H1 (cell line): ENCODE data around the gene KCNK4. TPM values are rescaled to one million over a fixed set of nuclear protein-coding genes. Genes with fewer than 3 reads are reported as not detected.

Experiments
- CTCF ChIA-PET: fragments of 300-600 bp; sonication (Branson Sonifier 250); formaldehyde crosslinking; loops from one replicate; lab custom pipeline; 2021; ENCODE audit not compliant: partially characterized antibody; lab: Charles Lee
- POLR2A ChIA-PET: fragments of 300-600 bp; sonication (Branson Sonifier 250); formaldehyde crosslinking; loops from one replicate; lab custom pipeline; 2021; ENCODE audit warnings: inconsistent platforms; ENCODE audit not compliant: partially characterized antibody; lab: Charles Lee
- DNase-seq, 2 experiments: peaks; one replicate each; pipeline versions ENCODE4 v3.0.0 to v3.0.0-alpha.2; 2010 to 2022; ENCODE audit warnings: low spot score in 2 of 2, low read depth in 1 of 2, mixed read lengths in 1 of 2
- FAIRE-seq: peaks from 2 replicates; lab custom pipeline; 2011; peaks lifted over from hg19 to GRCh38; lab: Jason Lieb, UNC
- H2AFZ ChIP-seq: 2 replicates; pipeline ENCODE4 v1.8.1; 2012; ENCODE audit warnings: low read length, inconsistent platforms
- H2AK5ac ChIP-seq: 2 replicates; pipeline ENCODE4 v1.6.1; 2013; ENCODE audit warnings: low read depth, low read length
- H2BK120ac ChIP-seq: replicated peaks from 2 replicates; pipeline ENCODE3; 2013; ENCODE audit warnings: low read depth, low read length, inconsistent platforms
- H2BK12ac ChIP-seq: 2 replicates; pipeline ENCODE4 v1.6.1; 2013; ENCODE audit warnings: low read depth, low read length
- H2BK15ac ChIP-seq: 2 replicates; pipeline ENCODE4 v1.6.1; 2013; ENCODE audit warnings: low read length
- H2BK20ac ChIP-seq: 2 replicates; pipeline ENCODE4 v1.6.1; 2013; ENCODE audit warnings: low read length
- H2BK5ac ChIP-seq: 2 replicates; pipeline ENCODE4 v1.6.1; 2013; ENCODE audit warnings: low read depth, low read length
- H3K14ac ChIP-seq: 2 replicates; pipeline ENCODE4 v1.6.1; 2013; ENCODE audit warnings: inconsistent platforms; ENCODE audit not compliant: insufficient read length
- H3K18ac ChIP-seq: 2 replicates; pipeline ENCODE4 v1.6.1; 2013; ENCODE audit warnings: low read length; ENCODE audit errors: extremely low read depth
- H3K23ac ChIP-seq: 2 replicates; pipeline ENCODE4 v1.6.1; 2013; ENCODE audit warnings: inconsistent platforms; ENCODE audit not compliant: insufficient read length
- H3K23me2 ChIP-seq: 2 replicates; pipeline ENCODE4 v1.6.1; 2013; ENCODE audit warnings: low read depth, low read length
- H3K27ac ChIP-seq: 2 replicates; pipeline ENCODE4 v1.6.1; 2011; ENCODE audit warnings: low read depth, low read length, inconsistent platforms
- H3K27me3 ChIP-seq, 4 experiments: replicated peaks in 1 of 4; 1 replicate in 1 of 4; 2 replicates in 3 of 4; pipeline versions ENCODE4 v1.6.1 to v1.8.1; 2011 to 2013; ENCODE audit warnings: low read length in 3 of 4, mild to moderate bottlenecking in 3 of 4, inconsistent platforms in 2 of 4, mixed read lengths in 2 of 4, moderate library complexity in 1 of 4; ENCODE audit not compliant: control insufficient read depth in 3 of 4, insufficient read depth in 3 of 4; ENCODE audit errors: extremely low read depth in 1 of 4
- H3K36me3 ChIP-seq, 4 experiments: 2 replicates each; pipeline versions ENCODE4 v1.6.1 to v1.8.1; 2011 to 2013; ENCODE audit warnings: mild to moderate bottlenecking in 4 of 4, low read length in 3 of 4, moderate library complexity in 2 of 4, control low read depth in 1 of 4, inconsistent platforms in 1 of 4; ENCODE audit not compliant: insufficient read depth in 4 of 4, control insufficient read depth in 2 of 4
- H3K4ac ChIP-seq: replicated peaks from 2 replicates; pipeline ENCODE3; 2013; ENCODE audit warnings: low read length, low read depth, mixed read lengths, inconsistent platforms; ENCODE audit not compliant: insufficient read length
- H3K4me1 ChIP-seq, 4 experiments: replicated peaks in 1 of 4; 1 replicate in 1 of 4; 2 replicates in 3 of 4; pipeline versions ENCODE4 v1.6.1 to v1.8.1; 2011 to 2013; ENCODE audit warnings: low read length in 3 of 4, inconsistent platforms in 2 of 4, mixed read lengths in 1 of 4; ENCODE audit not compliant: insufficient read depth in 4 of 4, control insufficient read depth in 3 of 4
- H3K4me2 ChIP-seq, 2 experiments: 2 replicates each; pipeline versions ENCODE4 v1.6.1 to v1.8.1; 2011 to 2013; ENCODE audit warnings: low read depth in 2 of 2, low read length in 2 of 2, control low read depth in 1 of 2, inconsistent platforms in 1 of 2, mild to moderate bottlenecking in 1 of 2; ENCODE audit not compliant: insufficient read depth in 1 of 2
- H3K4me3 ChIP-seq, 4 experiments: fragments of 200-600, 300-600 bp in 1 of 4; sonication (generic), shearing (Covaris generic), sonication (Bioruptor Twin) in 1 of 4; 2 replicates each; pipeline versions ENCODE4 v1.5.1 to v1.8.1; 2011 to 2016; ENCODE audit warnings: low read length in 4 of 4, low read depth in 3 of 4, control low read depth in 2 of 4, inconsistent platforms in 2 of 4, mild to moderate bottlenecking in 2 of 4, mixed read lengths in 1 of 4, moderate library complexity in 1 of 4; ENCODE audit not compliant: insufficient read depth in 2 of 4; ENCODE audit errors: extremely low read depth in 1 of 4
- H3K56ac ChIP-seq: replicated peaks from 2 replicates; pipeline ENCODE3; 2013; ENCODE audit warnings: low read depth, mild to moderate bottlenecking, mixed read lengths, low read length, inconsistent platforms; ENCODE audit not compliant: insufficient read length
- H3K79me1 ChIP-seq: 2 replicates; pipeline ENCODE4 v1.6.1; 2013; ENCODE audit warnings: low read depth, low read length, control low read depth
- H3K79me2 ChIP-seq, 2 experiments: 2 replicates each; pipeline versions ENCODE4 v1.6.1 to v1.8.1; 2012 to 2013; ENCODE audit warnings: low read length in 2 of 2, mild to moderate bottlenecking in 2 of 2, inconsistent platforms in 1 of 2; ENCODE audit not compliant: insufficient read depth in 2 of 2, control insufficient read depth in 1 of 2
- H3K9ac ChIP-seq, 4 experiments: replicated peaks in 1 of 4; 1 replicate in 1 of 4; 2 replicates in 3 of 4; pipeline versions ENCODE4 v1.6.1 to v1.8.1; 2011 to 2013; ENCODE audit warnings: low read depth in 3 of 4, low read length in 3 of 4, control low read depth in 2 of 4, mild to moderate bottlenecking in 2 of 4, moderate library complexity in 2 of 4, inconsistent platforms in 1 of 4; ENCODE audit errors: extremely low read depth in 1 of 4
- H3K9me3 ChIP-seq, 2 experiments: 2 replicates each; pipeline versions ENCODE4 v1.6.1 to v1.8.1; 2012 to 2013; ENCODE audit warnings: mild to moderate bottlenecking in 2 of 2, moderate library complexity in 2 of 2, control low read depth in 1 of 2, inconsistent platforms in 1 of 2, low read depth in 1 of 2, low read length in 1 of 2, mixed read lengths in 1 of 2; ENCODE audit not compliant: insufficient read depth in 2 of 2
- H4K20me1 ChIP-seq, 2 experiments: replicated peaks in 1 of 2; 2 replicates each; pipeline versions ENCODE3 to v1.8.1; 2011 to 2013; ENCODE audit warnings: inconsistent platforms in 2 of 2, low read length in 2 of 2, mild to moderate bottlenecking in 1 of 2; ENCODE audit not compliant: insufficient read depth in 2 of 2, control insufficient read depth in 1 of 2
- H4K5ac ChIP-seq: 2 replicates; pipeline ENCODE4 v1.6.1; 2013; ENCODE audit warnings: low read length, low read depth, mixed read lengths, inconsistent platforms; ENCODE audit not compliant: insufficient read length
- H4K8ac ChIP-seq: 2 replicates; pipeline ENCODE4 v1.8.0; 2013; ENCODE audit warnings: mild to moderate bottlenecking, moderate library complexity, low read length, inconsistent platforms; ENCODE audit not compliant: insufficient read depth; ENCODE audit errors: extremely low read depth
- H4K91ac ChIP-seq: replicated peaks from 2 replicates; pipeline ENCODE3; 2013; ENCODE audit warnings: low read length, mixed read lengths, inconsistent platforms; ENCODE audit not compliant: insufficient read length
- WGBS, 2 experiments: shearing (Covaris generic) in 1 of 2; methylation state at CpG; one replicate each; pipeline versions ENCODE4 v1.1.6 to v1.1.7; 2013 to 2015; ENCODE audit warnings: low lambda C conversion rate in 2 of 2, mixed read lengths in 2 of 2, inconsistent platforms in 1 of 2, low coverage in 1 of 2, missing lambda C conversion rate in 1 of 2; ENCODE audit not compliant: insufficient replicate concordance in 2 of 2, insufficient coverage in 1 of 2, insufficient read length in 1 of 2; ENCODE audit errors: extremely low coverage in 1 of 2, missing lambda C conversion rate in 1 of 2; 5-methylcytosine and 5-hydroxymethylcytosine counted together
- polyA plus RNA-seq, 7 experiments: library from polyadenylated mRNA; depleted of rRNA in 3 of 7; stranded (reverse) in 5 of 7; unstranded in 2 of 7; fragments of >200 nt in 5 of 7; fragments of 200-250 nt in 2 of 7; gene quantifications; 1 replicate in 5 of 7; 2 replicates in 1 of 7; 4 replicates in 1 of 7; pipeline versions ENCODE4 v1.2.1 to v1.2.3, GENCODE V29; 2011 to 2013; ENCODE audit warnings: missing spikeins in 2 of 7, mixed read lengths in 2 of 7
- total RNA-seq: library from RNA; stranded (reverse); fragmentation: NEBNext Ultra II Directional; extraction: Animal tissue kit (Norgen Biotek cat#: 25700); gene quantifications from 2 replicates; pipeline ENCODE4 v1.2.1, GENCODE V29; 2021

The KCNK4 gene
- total and polyA plus RNA-seq, 2 of the 8 experiments (the other 6 are each of a cell fraction or from before 2014, with no cell fraction given), result 0.19 TPM; not detected in 1

GRCh38 chr11:64245401-64245796, 45.7 kb upstream of the KCNK4 start:
- Histone ChIP-seq H2AFZ (no peak overlapping the region), H4K91ac (no peak overlapping the region), H3K9ac (peak overlapping the region in 3 of 4 experiments; percentile 66 to 71 (median 71); a peak in 6 of 7 replicates), H3K4me2 (peak overlapping the region; percentile 71 to 73), H3K4ac (peak overlapping the region; percentile 63), H3K4me3 (peak overlapping the region; percentile 56 to 99 (median 90)), H3K23ac (no peak overlapping the region), H2BK5ac (peak overlapping the region; percentile 90; the same call in 1 of the 2 replicates), H3K4me1 (peaks cover 0 to 42% (median 34%) of the 10 kb centered on the region in 4 experiments; a peak in 6 of 7 replicates), H3K27me3 (no peaks in the 10 kb centered on the region), H3K56ac (no peak overlapping the region), H3K23me2 (peaks cover 19% of the 10 kb centered on the region), H2BK20ac (no peak overlapping the region), H3K9me3 (no peaks in the 10 kb centered on the region), H3K79me1 (peaks cover 6% of the 10 kb centered on the region), H2BK12ac (peak overlapping the region; percentile 84; the same call in 1 of the 2 replicates), H3K14ac (no peak overlapping the region), H3K79me2 (peaks cover 6 to 21% of the 10 kb centered on the region in 2 experiments; a peak in 3 of 4 replicates), H3K27ac (no peak overlapping the region), H4K8ac (no peak overlapping the region; the same call in 1 of the 2 replicates), H4K5ac (peak overlapping the region; percentile 70), H3K18ac (no peak overlapping the region), H2BK15ac (no peak overlapping the region), H4K20me1 (peaks cover 0 to 13% of the 10 kb centered on the region in 2 experiments), H3K36me3 (peaks cover 0 to 17% (median 4%) of the 10 kb centered on the region in 4 experiments; a peak in 4 of 8 replicates), H2BK120ac (no peak overlapping the region), H2AK5ac (no peak overlapping the region)
- 33% methylated on average over 5 of the region's 6 CpGs; no CpG with 5 or more reads in 1 of the 2 experiments for WGBS, 2 experiments
- FAIRE-seq (no peak), DNase-seq (no peak)
- POLR2A ChIA-PET, result interaction anchor here (0.7 to 13.1 kb wide), 17 partner anchors 10 to 59 kb away, joined by 3 to 352 read pairs (median 9); partner anchors contain the start of genes BAD, DNAJC4, FERMT3 and GPR137
- CTCF ChIA-PET, result interaction anchor here (1.0 to 10.0 kb wide), 8 partner anchors 20 to 111 kb away, joined by 3 to 102 read pairs (median 16); partner anchors contain the start of genes CATSPERZ, ESRRA, FERMT3 and NUDT22
